SJSA1 (cell line): ENCODE data around the gene CAPZA1. TPM values are rescaled to one million over a fixed set of nuclear protein-coding genes. Genes with fewer than 3 reads are reported as not detected.

Experiments used
- DNase-seq, 2 experiments: peaks; one replicate each; pipeline ENCODE4 v3.0.0-alpha.2; 2015 to 2020; ENCODE audit warnings: low spot score in 2 of 2, low read depth in 1 of 2
- H3K27ac ChIP-seq: fragments of 250-450 bp; sonication (Bioruptor Pico); 2 replicates; pipeline ENCODE4 v1.5.1; 2020; ENCODE audit warnings: mild to moderate bottlenecking, moderate library complexity
- H3K27me3 ChIP-seq: fragments of 250-450 bp; sonication (Bioruptor Pico); replicated peaks from 2 replicates; pipeline ENCODE4 v1.5.1; 2020; ENCODE audit warnings: mild to moderate bottlenecking, moderate library complexity
- H3K36me3 ChIP-seq: fragments of 250-450 bp; sonication (Bioruptor Pico); 2 replicates; pipeline ENCODE4 v1.5.1; 2020; ENCODE audit warnings: mild to moderate bottlenecking
- H3K4me1 ChIP-seq: fragments of 250-450 bp; sonication (Bioruptor Pico); replicated peaks from 2 replicates; pipeline ENCODE4 v1.6.1; 2021; ENCODE audit warnings: mild to moderate bottlenecking
- H3K4me3 ChIP-seq: fragments of 250-450 bp; sonication (Bioruptor Pico); 2 replicates; pipeline ENCODE4 v1.5.1; 2020; ENCODE audit warnings: mild to moderate bottlenecking
- H3K9me3 ChIP-seq: fragments of 250-450 bp; sonication (Bioruptor Pico); replicated peaks from 2 replicates; pipeline ENCODE4 v1.5.1; 2020; ENCODE audit warnings: mild to moderate bottlenecking
- total RNA-seq: library from RNA; depleted of rRNA; stranded (reverse); fragments of >200 nt; shearing (Covaris generic); gene quantifications from 2 replicates; pipeline ENCODE4 v1.2.3, GENCODE V29; 2014

Gene CAPZA1
- total RNA-seq, 1 experiment from 2014 or later, result 301 TPM

DNA sequence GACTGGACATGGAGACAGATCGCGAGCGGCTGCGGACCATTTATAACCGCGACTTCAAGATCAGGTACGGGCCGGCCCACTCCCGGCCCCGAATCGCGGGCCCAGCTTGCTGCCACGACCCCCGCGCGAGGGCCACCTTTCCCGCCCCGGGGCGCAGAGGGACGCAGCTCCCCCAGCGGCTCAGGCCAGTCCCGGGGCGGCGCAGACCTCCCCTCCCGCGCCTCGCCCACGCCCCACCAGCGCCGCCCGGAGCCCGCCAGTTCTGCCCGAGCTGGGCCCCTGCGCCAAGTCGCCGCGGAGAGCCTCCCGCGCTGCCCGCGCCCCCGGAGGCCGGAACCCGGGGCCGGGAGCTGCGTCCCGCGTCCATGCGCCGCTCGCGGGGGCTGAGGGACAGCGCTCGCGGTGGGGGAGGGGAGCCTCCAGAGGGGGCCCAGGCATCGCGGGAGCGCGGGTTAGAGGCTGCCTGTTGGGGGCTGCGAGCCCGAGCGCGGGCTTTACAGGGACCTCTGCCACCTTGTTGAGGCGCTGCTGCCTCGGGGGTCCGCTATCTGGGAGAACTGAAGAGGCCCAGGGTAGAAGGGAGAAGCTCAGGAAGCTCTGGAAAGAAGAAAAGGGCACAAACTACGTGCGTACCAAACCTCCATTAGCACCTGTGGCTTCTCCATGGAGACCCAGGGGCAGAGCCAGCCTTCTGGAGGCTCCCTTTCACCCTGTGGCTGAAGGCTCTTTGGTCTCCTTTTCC lies 55.5 kb downstream of the CAPZA1 start:
- Histone ChIP-seq H3K4me3 (peak overlapping the region; percentile 89), H3K27ac (peak overlapping the region; percentile 81), H3K36me3 (peaks cover 49% of the 10 kb centered on the region), H3K27me3 (no peaks in the 10 kb centered on the region), H3K9me3 (no peaks in the 10 kb centered on the region), H3K4me1 (peaks cover 31% of the 10 kb centered on the region)
- peak; percentile 54 to 59 for DNase-seq

DNA sequence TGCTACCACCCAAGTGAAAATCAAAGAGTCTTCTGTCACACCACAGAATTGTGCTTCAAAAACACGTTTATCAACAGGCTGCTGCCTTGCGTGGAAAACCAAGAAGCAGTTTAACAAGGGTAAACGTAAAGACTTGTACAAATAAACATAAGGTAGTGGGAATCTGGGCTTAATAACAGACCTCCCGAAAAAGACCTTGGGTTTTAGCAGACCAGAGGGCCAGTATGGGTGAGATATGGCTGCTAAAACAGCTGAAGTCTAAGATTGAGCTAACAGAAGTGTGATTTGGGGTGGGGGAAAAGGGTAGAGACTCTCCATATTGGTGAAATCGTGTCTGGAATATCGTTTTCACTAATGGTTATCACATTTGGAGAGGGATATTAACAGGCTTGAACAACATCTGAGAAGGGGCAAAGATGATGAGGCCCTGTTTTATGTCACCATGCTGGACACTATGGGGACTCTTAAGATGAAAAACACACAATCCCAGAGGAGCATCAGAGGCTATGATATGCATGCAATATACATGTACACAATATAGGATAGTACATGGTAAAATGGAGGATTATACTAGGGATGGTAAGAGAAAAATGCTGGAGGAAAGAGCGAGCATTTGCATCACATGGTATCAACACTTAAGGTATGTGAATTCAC lies 56.2 kb downstream of the CAPZA1 start:
- Histone ChIP-seq H3K27ac (no peak overlapping the region; the same call in 1 of the 2 replicates), H3K27me3 (no peaks in the 10 kb centered on the region), H3K36me3 (peaks cover 42% of the 10 kb centered on the region), H3K4me3 (peak overlapping the region; percentile 89), H3K9me3 (no peaks in the 10 kb centered on the region), H3K4me1 (peaks cover 31% of the 10 kb centered on the region)
- DNase-seq, result no peak

DNA sequence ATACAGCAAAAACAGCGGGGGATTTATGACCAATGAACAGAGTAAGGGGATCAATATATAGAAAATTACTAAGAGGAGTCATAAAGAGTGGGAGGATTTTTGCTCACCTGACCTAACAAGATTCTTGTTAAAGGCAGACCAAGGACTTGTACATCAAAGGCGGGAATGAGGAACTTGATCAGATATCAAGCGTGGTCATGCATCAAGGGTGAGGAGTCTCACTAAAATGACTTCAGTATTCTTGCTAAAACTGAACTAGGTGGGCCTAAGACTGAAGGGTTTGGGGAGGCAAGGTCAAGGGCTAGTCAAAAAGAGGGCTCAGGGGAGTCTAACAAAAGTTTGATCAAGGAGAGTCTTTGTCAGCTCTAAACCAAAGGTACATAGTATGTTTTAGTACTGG lies 56.9 kb downstream of the CAPZA1 start:
- Histone ChIP-seq H3K36me3 (peaks cover 35% of the 10 kb centered on the region), H3K27me3 (no peaks in the 10 kb centered on the region), H3K9me3 (no peaks in the 10 kb centered on the region), H3K27ac (no peak overlapping the region), H3K4me3 (no peak overlapping the region), H3K4me1 (peaks cover 31% of the 10 kb centered on the region)
- no peak for DNase-seq

DNA sequence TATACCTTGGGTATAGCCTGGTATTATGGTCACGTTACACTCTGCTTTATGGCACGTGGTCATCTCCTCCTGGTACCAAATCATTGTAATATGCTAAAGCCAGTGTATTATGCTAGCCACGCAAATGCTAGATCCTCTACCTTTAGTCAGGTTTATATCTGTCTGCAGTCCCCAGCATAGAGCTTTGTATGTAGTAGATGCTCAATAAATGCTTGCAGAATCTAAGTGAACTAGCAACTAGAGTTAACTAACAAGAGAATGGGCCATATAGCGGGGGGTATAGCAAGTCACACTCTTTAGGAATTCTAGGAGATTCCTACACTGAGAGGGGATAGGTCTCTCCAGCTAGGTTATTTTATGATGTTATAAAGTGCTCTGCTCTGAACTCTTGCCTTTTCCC lies 57.9 kb downstream of the CAPZA1 start:
- H3K27ac ChIP-seq, result no peak overlapping the region
- no peak overlapping the region for H3K4me3 ChIP-seq
- H3K36me3 ChIP-seq, result peaks cover 27% of the 10 kb centered on the region
- DNase-seq, result no peak
- H3K4me1 ChIP-seq, result peaks cover 29% of the 10 kb centered on the region
- H3K9me3 ChIP-seq, result no peaks in the 10 kb centered on the region
- no peaks in the 10 kb centered on the region for H3K27me3 ChIP-seq

GRCh38 chr1:112678605-112679004 lies 59.0 kb downstream of the CAPZA1 start:
- peaks cover 22% of the 10 kb centered on the region for H3K4me1 ChIP-seq
- H3K4me3 ChIP-seq, result no peak overlapping the region
- no peak for DNase-seq
- H3K9me3 ChIP-seq, result no peaks in the 10 kb centered on the region
- no peaks in the 10 kb centered on the region for H3K27me3 ChIP-seq
- H3K36me3 ChIP-seq, result peaks cover 20% of the 10 kb centered on the region
- H3K27ac ChIP-seq, result no peak overlapping the region

DNA sequence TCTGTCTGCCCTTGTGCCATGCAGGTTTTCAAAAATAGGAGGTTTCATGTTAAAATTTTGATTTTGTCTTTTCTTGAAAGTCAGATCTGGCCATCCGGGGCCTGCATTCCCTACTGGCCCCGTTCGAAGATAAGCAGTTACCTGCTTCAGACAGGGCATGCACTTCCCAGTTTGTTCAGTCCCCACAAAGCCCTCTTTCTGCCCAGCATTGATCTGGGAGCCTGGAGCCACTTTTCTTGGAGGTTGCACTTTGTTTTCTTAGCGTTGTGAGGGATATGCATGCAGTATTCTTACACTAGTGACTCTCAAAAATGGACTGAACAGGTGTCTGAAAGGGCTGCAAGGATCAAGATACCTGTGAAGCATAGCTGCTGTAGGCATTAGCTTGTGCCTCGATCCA lies 66.3 kb downstream of the CAPZA1 start:
- peaks cover 4% of the 10 kb centered on the region; the same call in 1 of the 2 replicates for H3K4me1 ChIP-seq
- no peak for DNase-seq
- no peak overlapping the region for H3K4me3 ChIP-seq
- H3K27me3 ChIP-seq, result no peaks in the 10 kb centered on the region
- H3K36me3 ChIP-seq, result peaks cover 23% of the 10 kb centered on the region
- H3K27ac ChIP-seq, result no peak overlapping the region
- no peaks in the 10 kb centered on the region for H3K9me3 ChIP-seq

DNA sequence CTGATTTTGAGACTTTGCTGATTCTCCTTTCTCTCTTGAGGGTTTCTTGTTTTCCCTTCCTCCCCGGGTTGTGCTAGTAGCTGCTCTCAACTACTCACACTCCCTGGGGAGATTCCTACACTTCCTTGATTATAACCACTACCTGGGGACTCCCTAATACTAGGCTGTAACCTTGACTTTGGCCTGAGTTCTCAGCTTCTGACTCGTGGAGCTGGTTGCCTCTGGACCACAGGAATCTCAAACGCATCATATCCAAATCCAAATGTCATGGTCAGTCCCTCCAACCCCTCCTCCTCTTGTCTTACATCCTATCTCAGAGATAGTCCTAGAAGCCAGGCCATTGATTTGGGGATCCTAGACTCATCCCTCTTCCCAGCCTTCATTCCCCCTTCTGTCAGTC lies 66.8 kb downstream of the CAPZA1 start:
- DNase-seq, result no peak

DNA sequence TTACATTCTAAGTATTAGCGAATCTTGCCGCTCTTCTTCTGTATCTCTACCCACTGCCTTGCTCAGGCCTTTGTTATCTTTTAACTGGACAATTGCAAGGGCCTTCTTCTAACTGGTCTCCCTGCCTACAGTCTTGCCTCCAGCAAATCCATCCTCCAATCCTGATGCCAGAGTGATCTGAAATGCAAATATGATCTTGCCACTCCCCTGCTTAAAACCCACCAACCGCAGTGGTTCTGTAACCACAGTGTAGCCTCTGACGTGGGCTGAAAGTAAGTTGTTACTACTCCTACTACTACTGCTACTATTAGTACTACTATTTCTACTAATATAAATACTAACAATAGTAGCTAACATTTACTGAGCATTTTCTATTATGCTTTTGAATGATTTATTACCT lies 67.2 kb downstream of the CAPZA1 start:
- peaks cover 32% of the 10 kb centered on the region for H3K36me3 ChIP-seq
- DNase-seq, result no peak
- no peaks in the 10 kb centered on the region for H3K27me3 ChIP-seq
- H3K4me1 ChIP-seq, result peaks cover 4% of the 10 kb centered on the region; the same call in 1 of the 2 replicates
- H3K4me3 ChIP-seq, result no peak overlapping the region
- H3K9me3 ChIP-seq, result no peaks in the 10 kb centered on the region
- no peak overlapping the region for H3K27ac ChIP-seq

More for the DNA sequence above, 66.8 kb downstream of the CAPZA1 start:
- peaks cover 4% of the 10 kb centered on the region; the same call in 1 of the 2 replicates for H3K4me1 ChIP-seq
- peaks cover 28% of the 10 kb centered on the region for H3K36me3 ChIP-seq
- H3K27me3 ChIP-seq, result no peaks in the 10 kb centered on the region
- H3K9me3 ChIP-seq, result no peaks in the 10 kb centered on the region
- H3K27ac ChIP-seq, result no peak overlapping the region
- H3K4me3 ChIP-seq, result no peak overlapping the region

DNA sequence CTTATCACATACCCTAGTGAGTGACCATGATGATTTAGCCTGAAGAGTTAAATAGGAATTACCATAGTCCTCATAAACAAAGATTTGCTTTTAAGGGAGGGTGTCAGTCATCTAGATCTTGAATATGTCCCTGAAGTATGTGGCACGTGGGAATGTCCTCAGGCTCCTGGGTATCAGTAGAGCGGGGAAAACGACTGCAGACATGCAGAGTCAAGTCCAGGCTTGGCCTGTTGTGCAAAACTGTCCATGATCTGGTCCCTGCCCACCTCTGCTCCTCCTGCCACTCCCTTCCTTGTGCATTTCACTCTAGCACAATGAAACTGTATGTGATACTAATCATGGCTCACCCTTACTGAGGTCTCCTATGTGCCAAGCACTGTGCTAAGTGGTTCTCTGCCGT lies 67.7 kb downstream of the CAPZA1 start:
- H3K27me3 ChIP-seq, result no peaks in the 10 kb centered on the region
- no peaks in the 10 kb centered on the region for H3K9me3 ChIP-seq
- peaks cover 37% of the 10 kb centered on the region for H3K36me3 ChIP-seq
- H3K4me1 ChIP-seq, result peaks cover 4% of the 10 kb centered on the region; the same call in 1 of the 2 replicates
- H3K27ac ChIP-seq, result no peak overlapping the region
- DNase-seq, result no peak
- no peak overlapping the region for H3K4me3 ChIP-seq

GRCh38 chr1:112687785-112688496 lies 68.3 kb downstream of the CAPZA1 start:
- Histone ChIP-seq H3K36me3 (peaks cover 43% of the 10 kb centered on the region), H3K4me1 (peaks cover 4% of the 10 kb centered on the region; the same call in 1 of the 2 replicates), H3K27ac (no peak overlapping the region), H3K27me3 (no peaks in the 10 kb centered on the region), H3K9me3 (no peaks in the 10 kb centered on the region), H3K4me3 (no peak overlapping the region)
- DNase-seq, result no peak

DNA sequence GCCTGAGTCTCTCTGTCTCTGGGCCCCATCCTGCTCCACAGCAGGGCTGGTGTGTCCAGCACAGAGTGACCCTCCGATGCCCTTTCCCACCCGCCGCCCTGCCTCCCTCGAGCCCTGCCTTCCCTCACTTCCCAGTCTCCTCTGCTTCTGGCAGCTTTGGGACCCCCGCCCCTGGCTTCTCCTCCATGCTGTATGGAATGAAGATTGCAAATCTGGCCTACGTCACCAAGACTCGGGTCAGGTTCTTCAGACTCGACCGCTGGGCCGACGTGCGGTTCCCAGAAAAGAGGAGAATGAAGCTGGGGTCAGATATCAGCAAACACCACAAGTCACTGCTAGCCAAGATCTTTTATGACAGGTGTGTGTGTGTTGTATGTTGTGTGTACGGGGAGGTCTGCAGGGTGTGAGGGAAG lies 69.2 kb downstream of the CAPZA1 start:
- Histone ChIP-seq H3K4me3 (no peak overlapping the region), H3K36me3 (peaks cover 50% of the 10 kb centered on the region), H3K4me1 (no peaks in the 10 kb centered on the region), H3K27ac (no peak overlapping the region), H3K27me3 (no peaks in the 10 kb centered on the region), H3K9me3 (no peaks in the 10 kb centered on the region)
- DNase-seq, result no peak

- no peaks in the 10 kb centered on the region for H3K9me3 ChIP-seq
- no peak for DNase-seq
- H3K36me3 ChIP-seq, result peaks cover 55% of the 10 kb centered on the region
- no peaks in the 10 kb centered on the region for H3K4me1 ChIP-seq
- H3K27me3 ChIP-seq, result no peaks in the 10 kb centered on the region
- no peak overlapping the region for H3K27ac ChIP-seq
- no peak overlapping the region for H3K4me3 ChIP-seq
Measured at GRCh38 chr1:112689196-112689841, 69.7 kb downstream of the CAPZA1 start.

- Histone ChIP-seq H3K9me3 (no peaks in the 10 kb centered on the region), H3K4me3 (no peak overlapping the region), H3K27me3 (no peaks in the 10 kb centered on the region), H3K27ac (no peak overlapping the region), H3K4me1 (no peaks in the 10 kb centered on the region), H3K36me3 (peaks cover 60% of the 10 kb centered on the region)
- DNase-seq, result no peak
Measured at GRCh38 chr1:112689842-112690237, 70.2 kb downstream of the CAPZA1 start.
